ENCODE measurements around the gene GNPAT. TPM values are rescaled to one million over a fixed set of nuclear protein-coding genes. Genes with fewer than 3 reads are reported as not detected.

The GNPAT gene
- total and polyA plus RNA-seq, 10 of the 15 experiments (the other 5 are each of a cell fraction or from before 2014, with no cell fraction given), result 24.0 to 70.6 (median 47.2) TPM

DNA sequence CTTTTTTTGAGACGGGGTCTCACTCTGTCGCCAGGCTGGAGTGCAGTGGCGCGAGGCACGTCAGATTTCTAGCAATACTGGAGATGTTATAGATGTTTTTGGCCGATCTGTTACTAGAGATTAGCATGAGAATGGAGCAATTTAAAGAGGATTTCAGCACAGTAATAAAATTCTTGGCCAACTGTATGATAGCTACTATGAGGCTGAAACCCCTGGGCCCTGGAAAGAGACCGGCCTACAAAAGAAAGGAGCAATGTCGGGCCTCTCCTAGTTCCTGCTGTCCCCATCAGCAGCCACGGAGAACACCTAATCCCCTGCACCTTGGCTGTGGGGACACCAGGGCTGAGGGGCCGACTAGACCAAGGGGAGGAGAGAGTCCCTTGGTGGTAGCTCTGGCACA is 9.5 kb upstream of the GNPAT start:
- intact Hi-C loops (cut with micrococcal nuclease; ENCODE audit: unreplicated experiment) (no loop called here), in situ Hi-C loops (cut with MboI) (no loop called here)
- DNase-seq (ENCODE audit: low read depth, low spot score), result no peak
- CTCF ChIA-PET, result interaction anchor here (0.6 to 1.1 kb wide), 2 partner anchors 10 to 114 kb away, joined by 3 to 5 read pairs; no protein-coding TSS in a partner anchor
- peaks cover 5% of the 10 kb centered on the region for H3K79me2 ChIP-seq (ENCODE audit: control insufficient read depth, insufficient read depth, low read length)
- H3K27ac ChIP-seq (ENCODE audit: control insufficient read depth, insufficient read depth), result no peak overlapping the region
- ATAC-seq, result no peak
- H3K4me2 ChIP-seq (ENCODE audit: control insufficient read depth, insufficient read depth), result no peak overlapping the region
- H3K27me3 ChIP-seq (replicated peaks in 1 of 2; ENCODE audit: control insufficient read depth in 2 of 2, insufficient read depth in 2 of 2, low read length in 1 of 2), result no peaks in the 10 kb centered on the region
- TF ChIP-seq, protein P1, sequence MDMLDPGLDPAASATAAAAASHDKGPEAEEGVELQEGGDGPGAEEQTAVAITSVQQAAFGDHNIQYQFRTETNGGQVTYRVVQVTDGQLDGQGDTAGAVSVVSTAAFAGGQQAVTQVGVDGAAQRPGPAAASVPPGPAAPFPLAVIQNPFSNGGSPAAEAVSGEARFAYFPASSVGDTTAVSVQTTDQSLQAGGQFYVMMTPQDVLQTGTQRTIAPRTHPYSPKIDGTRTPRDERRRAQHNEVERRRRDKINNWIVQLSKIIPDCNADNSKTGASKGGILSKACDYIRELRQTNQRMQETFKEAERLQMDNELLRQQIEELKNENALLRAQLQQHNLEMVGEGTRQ (IDR thresholded peaks at IDR 0.05; ENCODE audit: borderline replicate concordance, low read depth, low read length), result no peak
- TF ChIP-seq SREBF2 (IDR thresholded peaks at IDR 0.05; ENCODE audit: low read length), result no peak
- no peak for TF ChIP-seq ZNF207 (IDR thresholded peaks at IDR 0.05; ENCODE audit: borderline replicate concordance)
- TF ChIP-seq EED (IDR thresholded peaks at IDR 0.05; ENCODE audit: low read depth), result no peak
- no peak for TF ChIP-seq SREBF1 (IDR thresholded peaks at IDR 0.05; ENCODE audit: low read length)
- TF ChIP-seq MTA3 (IDR thresholded peaks at IDR 0.05; ENCODE audit: borderline replicate concordance, low read length), result no peak
- TF ChIP-seq, protein P2, sequence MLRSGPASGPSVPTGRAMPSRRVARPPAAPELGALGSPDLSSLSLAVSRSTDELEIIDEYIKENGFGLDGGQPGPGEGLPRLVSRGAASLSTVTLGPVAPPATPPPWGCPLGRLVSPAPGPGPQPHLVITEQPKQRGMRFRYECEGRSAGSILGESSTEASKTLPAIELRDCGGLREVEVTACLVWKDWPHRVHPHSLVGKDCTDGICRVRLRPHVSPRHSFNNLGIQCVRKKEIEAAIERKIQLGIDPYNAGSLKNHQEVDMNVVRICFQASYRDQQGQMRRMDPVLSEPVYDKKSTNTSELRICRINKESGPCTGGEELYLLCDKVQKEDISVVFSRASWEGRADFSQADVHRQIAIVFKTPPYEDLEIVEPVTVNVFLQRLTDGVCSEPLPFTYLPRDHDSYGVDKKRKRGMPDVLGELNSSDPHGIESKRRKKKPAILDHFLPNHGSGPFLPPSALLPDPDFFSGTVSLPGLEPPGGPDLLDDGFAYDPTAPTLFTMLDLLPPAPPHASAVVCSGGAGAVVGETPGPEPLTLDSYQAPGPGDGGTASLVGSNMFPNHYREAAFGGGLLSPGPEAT (IDR thresholded peaks at IDR 0.05; ENCODE audit: low read depth), result no peak
- no peak for TF ChIP-seq STAT3 (IDR thresholded peaks at IDR 0.05; ENCODE audit: low read depth, low read length)
- no peak overlapping the region for H3K4me3 ChIP-seq
- peaks cover 0 to 26% of the 10 kb centered on the region in 2 experiments for H3K36me3 ChIP-seq (ENCODE audit: control insufficient read depth in 2 of 2, insufficient read depth in 2 of 2, low read length in 1 of 2)
- no peaks in the 10 kb centered on the region for H4K20me1 ChIP-seq (ENCODE audit: control insufficient read depth, insufficient read depth)
- H3K9me3 ChIP-seq (replicated peaks; ENCODE audit: control insufficient read depth, insufficient read depth, low read length), result no peaks in the 10 kb centered on the region
- 93% methylated on average over 10 of the region's 10 CpGs for WGBS (ENCODE audit: insufficient coverage, insufficient replicate concordance, low lambda C conversion rate, missing lambda C conversion rate)
- no peak overlapping the region for H3K9ac ChIP-seq (ENCODE audit: control insufficient read depth, insufficient read depth, low read length)
- RAD21 ChIA-PET (ENCODE audit: unreplicated experiment), result no interaction called here
- no TSS peak for BruUV-seq (replicated peaks)
- POLR2A ChIA-PET, result interaction anchor here (1.0 kb wide), 1 partner anchor 16 kb away, joined by 4 read pairs; no protein-coding TSS in a partner anchor
- H2AFZ ChIP-seq (ENCODE audit: control insufficient read depth, low read depth, low read length), result no peak overlapping the region
- SMC1A ChIA-PET (ENCODE audit: uncharacterized antibody, unreplicated experiment), result interaction anchor here (0.5 to 2.0 kb wide), 2 partner anchors 11 to 370 kb away, joined by 3 to 11 read pairs; no protein-coding TSS in a partner anchor
- H3K4me1 ChIP-seq (ENCODE audit: control insufficient read depth, insufficient read depth, low read length), result peaks cover 7% of the 10 kb centered on the region
- FAIRE-seq, result no peak

Measured in GM12878 (cell line).